Activated CD8-positive, alpha-beta T cell treated with anti-CD3 and anti-CD28 coated beads for 36 hours (primary cell): ENCODE results near the gene PDCD10. TPM values are rescaled to one million over a fixed set of nuclear protein-coding genes. Genes with fewer than 3 reads are reported as not detected.

Experiments
- ATAC-seq: fragments of 200-7000 bp; cut with Tn5 transposase; one replicate; pipeline ENCODE4 v1.10.0; 2021; ENCODE audit warnings: mild to moderate bottlenecking, moderate library complexity
- CTCF ChIA-PET: fragments of 350-600 bp; sonication (Branson Sonifier 250); formaldehyde crosslinking; loops from one replicate; lab custom pipeline; 2021; ENCODE audit warnings: antibody characterized with exemption; lab: Charles Lee
- POLR2A ChIA-PET: fragments of 350-600 bp; sonication (Branson Sonifier 250); formaldehyde crosslinking; loops from one replicate; lab custom pipeline; 2021; ENCODE audit warnings: antibody characterized with exemption; lab: Charles Lee
- DNase-seq: peaks from one replicate; pipeline ENCODE4 v3.0.0-alpha.2; 2020
- H3K27ac Mint-ChIP-seq: one replicate; pipeline ENCODE4 v1.8.0; 2021; ENCODE audit warnings: mild to moderate bottlenecking, mixed read lengths
- H3K27me3 Mint-ChIP-seq: one replicate; pipeline ENCODE4 v1.8.0; 2021; ENCODE audit warnings: mixed read lengths
- H3K36me3 Mint-ChIP-seq: one replicate; pipeline ENCODE4 v1.8.0; 2021; ENCODE audit warnings: low read depth, mixed read lengths
- H3K4me1 Mint-ChIP-seq: one replicate; pipeline ENCODE4 v1.8.0; 2021; ENCODE audit warnings: low read depth, mixed read lengths
- H3K4me3 Mint-ChIP-seq: one replicate; pipeline ENCODE4 v1.8.0; 2021; ENCODE audit warnings: mild to moderate bottlenecking, moderate library complexity, mixed read lengths
- H3K9me3 Mint-ChIP-seq: one replicate; pipeline ENCODE4 v1.8.0; 2021; ENCODE audit warnings: mixed read lengths
- CTCF ChIP-seq: fragments of 200-600 bp; IDR thresholded peaks from one replicate; pipeline ENCODE4 v1.8.0; 2022; ENCODE audit warnings: antibody characterized with exemption, mild to moderate bottlenecking
- intact Hi-C: fragments of 100-400 bp; cut with micrococcal nuclease; formaldehyde crosslinking; loops from one replicate; pipeline ENCODE4 v1.10.0; 2022
- total RNA-seq, 2 experiments: library from RNA; stranded (reverse); gene quantifications; one replicate each; pipeline ENCODE4 v1.2.3, GENCODE V29; 2021

The PDCD10 gene
- total RNA-seq, 2 experiments from 2014 or later: 68.9 to 74.0 TPM

- Mint-ChIP-seq H3K36me3 (peaks cover 5% of the 10 kb centered on the region), H3K9me3 (no peaks in the 10 kb centered on the region), H3K27me3 (no peaks in the 10 kb centered on the region), H3K27ac (no peak overlapping the region), H3K4me1 (peaks cover 30% of the 10 kb centered on the region), H3K4me3 (no peak overlapping the region)
- POLR2A ChIA-PET: no interaction called here
- TF ChIP-seq CTCF: no peak
- CTCF ChIA-PET: interaction anchor here (2.5 kb wide), 1 partner anchor 52 kb away, joined by 8 read pairs; no protein-coding TSS in a partner anchor
- ATAC-seq (no peak), DNase-seq (no peak)
- intact Hi-C loops: no loop called here
These were observed 2.3 kb upstream of the PDCD10 start for GRCh38 chr3:167736997-167737396.

GRCh38 chr3:167736264-167736787 is 1.6 kb upstream of the PDCD10 start:
- DNase-seq (no peak), ATAC-seq (no peak)
- intact Hi-C loops: no loop called here
- H3K36me3 Mint-ChIP-seq: peaks cover 5% of the 10 kb centered on the region
- no peak overlapping the region for H3K27ac Mint-ChIP-seq
- CTCF ChIA-PET: interaction anchor here (1.1 to 2.5 kb wide), 3 partner anchors 10 to 345 kb away, joined by 3 to 8 read pairs (median 4); no protein-coding TSS in a partner anchor
- no peaks in the 10 kb centered on the region for H3K27me3 Mint-ChIP-seq
- H3K4me1 Mint-ChIP-seq: peaks cover 37% of the 10 kb centered on the region
- no peak for TF ChIP-seq CTCF
- no peak overlapping the region for H3K4me3 Mint-ChIP-seq
- no peaks in the 10 kb centered on the region for H3K9me3 Mint-ChIP-seq
- POLR2A ChIA-PET: interaction anchor here (1.1 to 1.2 kb wide), 2 partner anchors 13 to 37 kb away, joined by 4 read pairs; no protein-coding TSS in a partner anchor

GRCh38 chr3:167735233-167736138 is 794 bp upstream of the PDCD10 start, which contains the start of gene SERPINI1:
Gene SERPINI1 (plus strand): TSS chr3:167735721. CDS start chr3:167789129, 53,408 bp downstream.
- H3K4me1 Mint-ChIP-seq: peaks cover 36% of the 10 kb centered on the region
- ChIA-PET POLR2A (interaction anchor here (1.0 to 1.2 kb wide), 3 partner anchors 13 to 36 kb away, joined by 3 to 4 read pairs (median 4); no protein-coding TSS in a partner anchor), CTCF (interaction anchor here (0.8 to 2.5 kb wide), 5 partner anchors 11 to 355 kb away, joined by 3 to 8 read pairs (median 4); partner anchors contain the start of gene ZBBX)
- H3K9me3 Mint-ChIP-seq: no peaks in the 10 kb centered on the region
- DNase-seq (peak; percentile 84), ATAC-seq (peak; percentile 53)
- peaks cover 5% of the 10 kb centered on the region for H3K36me3 Mint-ChIP-seq
- H3K27ac Mint-ChIP-seq: no peak within 1 kb of the TSS
- no peak for TF ChIP-seq CTCF
- intact Hi-C loops: no loop called here
- H3K27me3 Mint-ChIP-seq: no peaks in the 10 kb centered on the region
- H3K4me3 Mint-ChIP-seq: no peak within 1 kb of the TSS

- Mint-ChIP-seq H3K36me3 (peaks cover 5% of the 10 kb centered on the region), H3K9me3 (no peaks in the 10 kb centered on the region), H3K4me1 (peaks cover 47% of the 10 kb centered on the region), H3K27ac (no peak overlapping the region), H3K4me3 (no peak overlapping the region), H3K27me3 (no peaks in the 10 kb centered on the region)
- intact Hi-C loops: loop anchor here (5.0 kb wide), 1 partner anchor 42 kb away; no protein-coding TSS in a partner anchor
- POLR2A ChIA-PET: interaction anchor here (0.6 kb wide), 1 partner anchor 31 kb away, joined by 3 read pairs; no protein-coding TSS in a partner anchor
- ATAC-seq: no peak
- TF ChIP-seq CTCF: no peak
- DNase-seq: peak; percentile 20
- CTCF ChIA-PET: interaction anchor here (1.8 kb wide), 1 partner anchor 43 kb away, joined by 5 read pairs; no protein-coding TSS in a partner anchor
These were observed 663 bp downstream of the PDCD10 start for GRCh38 chr3:167733961-167734497.
